SK-N-SH (cell line): ENCODE results near the gene IRGC. TPM values are rescaled to one million over a fixed set of nuclear protein-coding genes. Genes with fewer than 3 reads are reported as not detected.

Experiments
- CTCF ChIA-PET: fragments of 300-600, 350-600 bp; formaldehyde crosslinking; extraction: SDS; loops from one replicate; lab custom pipeline; 2021; lab: Yijun Ruan, JAX
- POLR2A ChIA-PET: fragments of 350-600 bp; sonication (Branson Sonifier 250); formaldehyde crosslinking; extraction: SDS; loops from one replicate; lab custom pipeline; 2020; ENCODE audit warnings: antibody characterized with exemption, inconsistent platforms; lab: Yijun Ruan, JAX
- DNase-seq: peaks from one replicate; pipeline ENCODE4 v3.0.0; 2012
- H2AFZ ChIP-seq: fragments of 200-600 bp; sonication (generic); 2 replicates; pipeline ENCODE4 v1.8.1; 2016; ENCODE audit warnings: antibody characterized with exemption, mild to moderate bottlenecking, low read depth
- H3F3A ChIP-seq: fragments of 200-600 bp; sonication (generic); replicated peaks from 2 replicates; pipeline ENCODE3; 2016; ENCODE audit warnings: antibody characterized with exemption, mild to moderate bottlenecking; ENCODE audit not compliant: insufficient read depth
- H3K27ac ChIP-seq, 2 experiments: fragments of 200-500 bp in 1 of 2; fragments of 200-600 bp in 1 of 2; sonication (Bioruptor generic) in 1 of 2; sonication (generic), shearing (Covaris generic) in 1 of 2; 2 replicates each; pipeline versions ENCODE4 v1.5.1 to v1.6.1; 2014 to 2016; ENCODE audit warnings: low read depth in 2 of 2, inconsistent platforms in 1 of 2, low read length in 1 of 2, mild to moderate bottlenecking in 1 of 2, mixed read lengths in 1 of 2
- H3K27me3 ChIP-seq: fragments of 200-600 bp; sonication (generic), shearing (Covaris generic); 2 replicates; pipeline ENCODE4 v1.6.1; 2016; ENCODE audit warnings: mixed run types; ENCODE audit not compliant: insufficient read depth
- H3K36me3 ChIP-seq, 2 experiments: fragments of 200-500 bp in 1 of 2; fragments of 200-600 bp in 1 of 2; sonication (Bioruptor generic) in 1 of 2; sonication (generic) in 1 of 2; replicated peaks in 1 of 2; 2 replicates each; pipeline versions ENCODE3 to v1.5.1; 2014 to 2016; ENCODE audit warnings: low read length in 1 of 2, mild to moderate bottlenecking in 1 of 2; ENCODE audit not compliant: insufficient read depth in 2 of 2, control insufficient read depth in 1 of 2
- H3K4me1 ChIP-seq, 2 experiments: fragments of 200-500 bp in 1 of 2; fragments of 200-600 bp in 1 of 2; sonication (Bioruptor generic) in 1 of 2; sonication (generic), shearing (Covaris generic) in 1 of 2; 2 replicates each; pipeline versions ENCODE4 v1.5.1 to v1.6.1; 2014 to 2016; ENCODE audit warnings: low read depth in 1 of 2, low read length in 1 of 2, mixed run types in 1 of 2; ENCODE audit not compliant: insufficient read depth in 2 of 2, control insufficient read depth in 1 of 2
- H3K4me2 ChIP-seq: fragments of 200-600 bp; sonication (generic), shearing (Covaris generic); 2 replicates; pipeline ENCODE4 v1.6.1; 2017; ENCODE audit warnings: mixed run types
- H3K4me3 ChIP-seq, 2 experiments: fragments of 200-500 bp in 1 of 2; fragments of 200-600 bp in 1 of 2; sonication (Bioruptor generic) in 1 of 2; sonication (generic), shearing (Covaris generic) in 1 of 2; 2 replicates each; pipeline versions ENCODE4 v1.5.1 to v1.8.1; 2014 to 2016; ENCODE audit warnings: low read depth in 2 of 2, inconsistent platforms in 1 of 2, low read length in 1 of 2, mild to moderate bottlenecking in 1 of 2, mixed read lengths in 1 of 2, moderate library complexity in 1 of 2
- H3K79me2 ChIP-seq: fragments of 200-600 bp; sonication (generic); 2 replicates; pipeline ENCODE4 v1.8.1; 2017; ENCODE audit warnings: mild to moderate bottlenecking; ENCODE audit not compliant: insufficient read depth
- H3K9ac ChIP-seq: fragments of 200-600 bp; sonication (generic); 2 replicates; pipeline ENCODE4 v1.6.1; 2017; ENCODE audit warnings: mixed run types
- H3K9me2 ChIP-seq: fragments of 200-600 bp; sonication (generic); 2 replicates; pipeline ENCODE4 v1.6.1; 2017; ENCODE audit warnings: mixed run types
- H3K9me3 ChIP-seq: fragments of 200-600 bp; sonication (generic); 2 replicates; pipeline ENCODE4 v1.6.1; 2017; ENCODE audit warnings: mixed run types, mild to moderate bottlenecking, moderate library complexity
- H4K20me1 ChIP-seq: fragments of 200-600 bp; sonication (generic); 2 replicates; pipeline ENCODE4 v1.6.1; 2017; ENCODE audit warnings: mild to moderate bottlenecking, mixed run types; ENCODE audit not compliant: insufficient read depth
- CHD2 ChIP-seq: fragments of 150-350 bp; IDR thresholded peaks from 2 replicates; pipeline ENCODE4 v1.6.1; 2018; ENCODE audit warnings: low read length; ENCODE audit not compliant: partially characterized antibody
- CTCF ChIP-seq: fragments of 200-600 bp; sonication (generic); IDR thresholded peaks from 2 replicates; pipeline ENCODE4 v1.6.1; 2017; ENCODE audit warnings: antibody characterized with exemption, mild to moderate bottlenecking, moderate library complexity
- FOXJ3 ChIP-seq: sonication (generic); formaldehyde crosslinking; IDR thresholded peaks from 2 replicates; pipeline ENCODE4 v1.5.1; 2020; ENCODE audit warnings: mild to moderate bottlenecking, missing genetic modification reagents
- FOXM1 ChIP-seq: IDR thresholded peaks from 2 replicates; pipeline ENCODE4 v1.4.0; 2012; ENCODE audit warnings: low read depth, mild to moderate bottlenecking
- GATA2 ChIP-seq: sonication (generic); formaldehyde crosslinking; IDR thresholded peaks from 2 replicates; pipeline ENCODE4 v1.5.0; 2020; ENCODE audit warnings: mild to moderate bottlenecking, missing genetic modification reagents
- MAX ChIP-seq: IDR thresholded peaks from 2 replicates; pipeline ENCODE4 v1.4.0; 2012; ENCODE audit warnings: low read depth
- MEF2A ChIP-seq: IDR thresholded peaks from 2 replicates; pipeline ENCODE4 v1.4.0; 2012; ENCODE audit warnings: low read depth, borderline replicate concordance
- MXI1 ChIP-seq: IDR thresholded peaks from 2 replicates; pipeline ENCODE4 v1.6.1; 2012; ENCODE audit warnings: mild to moderate bottlenecking, low read depth, low read length, improper control_type of control experiment
- NFIC ChIP-seq: IDR thresholded peaks from 2 replicates; pipeline ENCODE4 v1.4.0; 2012; ENCODE audit warnings: borderline replicate concordance
- NRF1 ChIP-seq: IDR thresholded peaks from 2 replicates; pipeline ENCODE4 v1.6.1; 2012; ENCODE audit warnings: low read depth, mild to moderate bottlenecking, low read length
- PBX3 ChIP-seq: IDR thresholded peaks from 2 replicates; pipeline ENCODE4; 2012
- RCOR1 ChIP-seq: fragments of 150-350 bp; IDR thresholded peaks from 2 replicates; pipeline ENCODE4 v1.6.1; 2017; ENCODE audit warnings: antibody characterized with exemption, low read length
- REST ChIP-seq: IDR thresholded peaks from 2 replicates; pipeline ENCODE4 v1.6.1; 2012; ENCODE audit warnings: mild to moderate bottlenecking, low read depth, low read length, moderate library complexity
- RXRA ChIP-seq: IDR thresholded peaks from 2 replicates; pipeline ENCODE4 v1.4.0; 2012; ENCODE audit warnings: low read depth, mild to moderate bottlenecking, borderline replicate concordance
- SIN3A ChIP-seq: IDR thresholded peaks from 2 replicates; pipeline ENCODE4 v1.6.1; 2012; ENCODE audit warnings: low read depth, mild to moderate bottlenecking, low read length, moderate library complexity, borderline replicate concordance
- TAF1 ChIP-seq: IDR thresholded peaks from 2 replicates; pipeline ENCODE4 v1.6.1; 2012; ENCODE audit warnings: low read depth, mild to moderate bottlenecking, low read length, moderate library complexity, borderline replicate concordance
- USF1 ChIP-seq: IDR thresholded peaks from 2 replicates; pipeline ENCODE4 v1.4.0; 2012; ENCODE audit warnings: low read depth, borderline replicate concordance
- USF2 ChIP-seq: fragments of 150-350 bp; IDR thresholded peaks from 2 replicates; pipeline ENCODE4 v1.6.1; 2017; ENCODE audit warnings: antibody characterized with exemption, low read length, low read depth, borderline replicate concordance
- YY1 ChIP-seq: IDR thresholded peaks from 2 replicates; pipeline ENCODE4 v1.4.0; 2012; ENCODE audit warnings: low read depth, mild to moderate bottlenecking
- WGBS: methylation state at CpG from one replicate; pipeline ENCODE4 v1.1.6; 2017; ENCODE audit warnings: low lambda C conversion rate; 5-methylcytosine and 5-hydroxymethylcytosine counted together
- polyA plus RNA-seq, 3 experiments: library from polyadenylated mRNA; depleted of rRNA; stranded (reverse); fragments of >200 nt; gene quantifications; 2 replicates each; pipeline ENCODE4 v1.2.3, GENCODE V29; 2012

The IRGC gene
- polyA plus RNA-seq, 1 of the 3 experiments (the other 2 are of a cell fraction): not detected

GRCh38 chr19:43754253-43754502, 38.3 kb downstream of the IRGC start (continued):
- TF ChIP-seq REST (no peak), RXRA (no peak), MEF2A (no peak), FOXJ3 (CRISPR knock-in tag) (no peak), TAF1 (no peak), MXI1 (no peak), NFIC (no peak), MAX (no peak), YY1 (no peak), FOXM1 (no peak)

- Histone ChIP-seq H3F3A (peaks cover 63% of the 10 kb centered on the region), H3K27ac (peak within 1 kb of the TSS; percentile 98 to 100), H3K79me2 (peaks cover 48% of the 10 kb centered on the region), H3K27me3 (no peaks in the 10 kb centered on the region), H3K9ac (peak within 1 kb of the TSS; percentile 96), H2AFZ (peak within 1 kb of the TSS; percentile 79), H3K4me2 (peak within 1 kb of the TSS; percentile 98), H3K36me3 (peaks cover 16 to 25% of the 10 kb centered on the region in 2 experiments), H4K20me1 (peaks cover 13% of the 10 kb centered on the region), H3K9me3 (no peaks in the 10 kb centered on the region), H3K4me3 (peak within 1 kb of the TSS; percentile 74 to 87), H3K9me2 (no peaks in the 10 kb centered on the region), H3K4me1 (peaks cover 7 to 50% of the 10 kb centered on the region in 2 experiments; a peak in 3 of 4 replicates)
- WGBS: 2% methylated on average over 49 of the region's 79 CpGs
- peak; percentile 97 for DNase-seq
- ChIA-PET POLR2A (interaction anchor here (1.1 to 1.7 kb wide), 2 partner anchors 9 to 16 kb away, joined by 3 to 4 read pairs; no protein-coding TSS in a partner anchor), CTCF (interaction anchor here (0.8 to 4.6 kb wide), 7 partner anchors 10 to 84 kb away, joined by 3 to 30 read pairs (median 10); partner anchors contain the start of gene PLAUR)
- TF ChIP-seq CHD2 (peak; percentile 96), PBX3 (0 out of 2 replicates have a peak, but pooled peaks have one; percentile 19), MXI1 (peak; percentile 33; the same call in 1 of the 2 replicates), NRF1 (peak; percentile 98), MAX (peak; percentile 45; the same call in 1 of the 2 replicates), GATA2 (no peak), YY1 (peak; percentile 79), NFIC (no peak), RCOR1 (no peak), USF1 (peak; percentile 57; the same call in 1 of the 2 replicates), MEF2A (no peak), USF2 (no peak), TAF1 (peak; percentile 53), SIN3A (0 out of 2 replicates have a peak, but pooled peaks have one; percentile 17), CTCF (no peak)
Measured at GRCh38 chr19:43754503-43755255, 38.8 kb downstream of the IRGC start, which contains the start of gene SMG9. Gene SMG9 (minus strand): TSS chr19:43754962. CDS start chr19:43750741, 4,221 bp downstream.
